ENCODE measurements around the gene CASS4. TPM values are rescaled to one million over a fixed set of nuclear protein-coding genes. Genes with fewer than 3 reads are reported as not detected.

CASS4 gene
- total and polyA plus RNA-seq, 2 donors (not counting 3 experiments of a cell fraction or from before 2014, with no cell fraction given) = not detected

GRCh38 chr20:56383334-56383733, 28.7 kb upstream of the CASS4 start:
- ChIA-PET CTCF (interaction anchor here (2.2 kb wide), 1 partner anchor 9 kb away, joined by 6 read pairs; the partner anchor contains the start of genes AURKA and CSTF1), POLR2A (interaction anchor here (1.2 kb wide), 1 partner anchor 9 kb away, joined by 4 read pairs; the partner anchor contains the start of genes AURKA and CSTF1)
- intact Hi-C loops (cut with micrococcal nuclease) = no loop called here
- BruUV-seq (replicated peaks) = no TSS peak
- DNase-seq (ENCODE audit: low read depth, low spot score) = no peak
- no peak for FAIRE-seq
- Histone ChIP-seq H3K4me1 (ENCODE audit: control insufficient read depth, extremely low read depth, insufficient read depth, low read length) (no peaks in the 10 kb centered on the region), H3K36me3 (ENCODE audit: control insufficient read depth in 2 of 2, extremely low read depth in 1 of 2, insufficient read depth in 2 of 2, low read length in 2 of 2) (peaks cover 4 to 16% of the 10 kb centered on the region in 2 experiments), H3K27me3 (ENCODE audit: control insufficient read depth in 2 of 2, insufficient read depth in 2 of 2, low read length in 2 of 2) (no peaks in the 10 kb centered on the region), H3K79me2 (ENCODE audit: control insufficient read depth, insufficient read depth, low read length) (peaks cover 63% of the 10 kb centered on the region), H3K9me1 (replicated peaks; ENCODE audit: control insufficient read depth, extremely low read depth, insufficient read depth, low read length) (no peaks in the 10 kb centered on the region), H2AFZ (ENCODE audit: low read depth, low read length) (no peak overlapping the region), H4K20me1 (replicated peaks; ENCODE audit: control insufficient read depth, extremely low read depth, insufficient read depth, low read length) (no peaks in the 10 kb centered on the region), H3K9ac (replicated peaks; ENCODE audit: extremely low read depth, insufficient read depth, low read length) (no peak overlapping the region), H3K4me2 (ENCODE audit: insufficient read depth, low read length) (no peak overlapping the region), H3K27ac (ENCODE audit: insufficient read depth, low read depth, low read length) (no peak overlapping the region), H3K9me3 (replicated peaks; ENCODE audit: control insufficient read depth, insufficient read depth, low read length) (no peaks in the 10 kb centered on the region), H3K4me3 (replicated peaks in 1 of 3; ENCODE audit: insufficient read depth in 1 of 3, low read depth in 1 of 3, low read length in 3 of 3) (no peak overlapping the region)
- dilution Hi-C loops (cut with MboI; ENCODE audit: extremely low pct_ligation_motif_present, low sequenced_read_pairs) = no loop called here
- TF ChIP-seq EZH2 (IDR thresholded peaks at IDR 0.05; ENCODE audit: borderline replicate concordance, low read depth, low read length, severe bottlenecking) (no peak), MYC (IDR thresholded peaks at IDR 0.05; ENCODE audit: low read depth, low read length) (no peak), FOS (IDR thresholded peaks at IDR 0.05; ENCODE audit: borderline replicate concordance, insufficient read depth, low read length) (no peak), POLR2AphosphoS5 (IDR thresholded peaks at IDR 0.05; ENCODE audit: insufficient read depth, low read depth, low read length) (no peak), POLR2A (IDR thresholded peaks at IDR 0.05; ENCODE audit: low read depth, low read length) (no peak), MAX (IDR thresholded peaks at IDR 0.05; ENCODE audit: insufficient read depth, insufficient read length) (no peak), GATA2 (IDR thresholded peaks at IDR 0.05; ENCODE audit: insufficient read depth, insufficient read length, low read depth, low read length) (no peak), CTCF (IDR thresholded peaks at IDR 0.05; ENCODE audit: extremely low read depth in 1 of 2, insufficient read depth in 1 of 2, low read depth in 1 of 2, low read length in 2 of 2) (no peak), JUN (IDR thresholded peaks at IDR 0.05; ENCODE audit: borderline replicate concordance, insufficient read depth, insufficient read length, low read depth) (no peak)
